ENCODE data around the gene AFF2.

The AFF2 gene

GRCh38 chrX:148600131-148600530 lies 99.7 kb downstream of the AFF2 start:
- no peak for TF ChIP-seq CTCF (IDR thresholded peaks at IDR 0.05; ENCODE audit: poor library complexity, severe bottlenecking)
- H3K27me3 ChIP-seq (ENCODE audit: insufficient read depth, poor library complexity, severe bottlenecking) = no peaks in the 10 kb centered on the region
- H3K4me1 ChIP-seq (ENCODE audit: insufficient read depth, poor library complexity, severe bottlenecking) = no peaks in the 10 kb centered on the region
- ATAC-seq (ENCODE audit: low read depth) (no peak), DNase-seq (ENCODE audit: low spot score) (no peak)
- no peaks in the 10 kb centered on the region for H3K36me3 ChIP-seq (ENCODE audit: low read depth)
- no peaks in the 10 kb centered on the region for H3K9me3 ChIP-seq (ENCODE audit: severe bottlenecking)
- H3K27ac ChIP-seq (ENCODE audit: poor library complexity, severe bottlenecking) = no peak overlapping the region
- no peak overlapping the region for H3K4me3 ChIP-seq (ENCODE audit: severe bottlenecking)

- no peak for TF ChIP-seq CTCF (IDR thresholded peaks at IDR 0.05; ENCODE audit: poor library complexity, severe bottlenecking)
- no peaks in the 10 kb centered on the region for H3K36me3 ChIP-seq (ENCODE audit: low read depth)
- no peak for DNase-seq (ENCODE audit: low spot score)
- H3K9me3 ChIP-seq (ENCODE audit: severe bottlenecking) = no peaks in the 10 kb centered on the region
- H3K4me3 ChIP-seq (ENCODE audit: severe bottlenecking) = no peak overlapping the region
- ATAC-seq (ENCODE audit: low read depth) = no peak
- H3K27me3 ChIP-seq (ENCODE audit: insufficient read depth, poor library complexity, severe bottlenecking) = no peaks in the 10 kb centered on the region
- no peaks in the 10 kb centered on the region for H3K4me1 ChIP-seq (ENCODE audit: insufficient read depth, poor library complexity, severe bottlenecking)
- H3K27ac ChIP-seq (ENCODE audit: poor library complexity, severe bottlenecking) = no peak overlapping the region
Measured at GRCh38 chrX:148600581-148600980, 100.2 kb downstream of the AFF2 start.

- H3K27me3 ChIP-seq (ENCODE audit: insufficient read depth, poor library complexity, severe bottlenecking) = no peaks in the 10 kb centered on the region
- H3K4me1 ChIP-seq (ENCODE audit: insufficient read depth, poor library complexity, severe bottlenecking) = no peaks in the 10 kb centered on the region
- no peak for TF ChIP-seq CTCF (IDR thresholded peaks at IDR 0.05; ENCODE audit: poor library complexity, severe bottlenecking)
- DNase-seq (ENCODE audit: low spot score) (no peak), ATAC-seq (ENCODE audit: low read depth) (no peak; the same call in 2 of the 3 replicates)
- H3K27ac ChIP-seq (ENCODE audit: poor library complexity, severe bottlenecking) = no peak overlapping the region
- H3K36me3 ChIP-seq (ENCODE audit: low read depth) = no peaks in the 10 kb centered on the region
- H3K4me3 ChIP-seq (ENCODE audit: severe bottlenecking) = no peak overlapping the region
- H3K9me3 ChIP-seq (ENCODE audit: severe bottlenecking) = no peaks in the 10 kb centered on the region
Measured at GRCh38 chrX:148601034-148601433, 100.6 kb downstream of the AFF2 start.

- TF ChIP-seq CTCF (IDR thresholded peaks at IDR 0.05; ENCODE audit: poor library complexity, severe bottlenecking) = no peak
- Histone ChIP-seq H3K27ac (ENCODE audit: poor library complexity, severe bottlenecking) (no peak overlapping the region), H3K4me3 (ENCODE audit: severe bottlenecking) (no peak overlapping the region)
Measured at GRCh38 chrX:148609515-148610327, 109.3 kb downstream of the AFF2 start.

GRCh38 chrX:148610328-148610698 lies 109.9 kb downstream of the AFF2 start:
- no peak for TF ChIP-seq CTCF (IDR thresholded peaks at IDR 0.05; ENCODE audit: poor library complexity, severe bottlenecking)
- H3K27ac ChIP-seq (ENCODE audit: poor library complexity, severe bottlenecking) = no peak overlapping the region
- DNase-seq (ENCODE audit: low spot score) (no peak), ATAC-seq (ENCODE audit: low read depth) (no peak)
- no peaks in the 10 kb centered on the region for H3K4me1 ChIP-seq (ENCODE audit: insufficient read depth, poor library complexity, severe bottlenecking)
- no peaks in the 10 kb centered on the region for H3K27me3 ChIP-seq (ENCODE audit: insufficient read depth, poor library complexity, severe bottlenecking)
- no peaks in the 10 kb centered on the region for H3K36me3 ChIP-seq (ENCODE audit: low read depth)
- H3K4me3 ChIP-seq (ENCODE audit: severe bottlenecking) = no peak overlapping the region
- no peaks in the 10 kb centered on the region for H3K9me3 ChIP-seq (ENCODE audit: severe bottlenecking)

More at GRCh38 chrX:148609515-148610327, 109.3 kb downstream of the AFF2 start:
- DNase-seq (ENCODE audit: low spot score) (no peak), ATAC-seq (ENCODE audit: low read depth) (no peak)
- Histone ChIP-seq H3K36me3 (ENCODE audit: low read depth) (no peaks in the 10 kb centered on the region), H3K4me1 (ENCODE audit: insufficient read depth, poor library complexity, severe bottlenecking) (no peaks in the 10 kb centered on the region), H3K27me3 (ENCODE audit: insufficient read depth, poor library complexity, severe bottlenecking) (no peaks in the 10 kb centered on the region), H3K9me3 (ENCODE audit: severe bottlenecking) (no peaks in the 10 kb centered on the region)

Data from RWPE2 (cell line).